Adrenal gland (tissue), 5 donors: ENCODE measurements around the gene MMP17.

Source experiments
- POLR2A ChIP-seq, 2 donors: fragments of 450-650 bp; IDR thresholded peaks; one replicate each; pipeline ENCODE4 v1.6.1; 2017; ENCODE audit warnings: antibody characterized with exemption in 2 of 2, mild to moderate bottlenecking in 2 of 2, moderate library complexity in 1 of 2
- TF ChIP-seq, protein P1 (sequence below), 6 experiments: fragments of 450-650 bp in 4 of 6; fragments of 200-600 bp in 2 of 6; sonication (generic) in 1 of 6; IDR thresholded peaks; 1 replicate in 5 of 6; 2 replicates in 1 of 6; pipeline versions ENCODE4 v1.5.1 to v1.8.0; 2016 to 2021; ENCODE audit warnings: antibody characterized with exemption in 6 of 6, mild to moderate bottlenecking in 2 of 6, moderate library complexity in 1 of 6
- donor health status: DM: no; HTN: no; CAD: no.

DNA sequence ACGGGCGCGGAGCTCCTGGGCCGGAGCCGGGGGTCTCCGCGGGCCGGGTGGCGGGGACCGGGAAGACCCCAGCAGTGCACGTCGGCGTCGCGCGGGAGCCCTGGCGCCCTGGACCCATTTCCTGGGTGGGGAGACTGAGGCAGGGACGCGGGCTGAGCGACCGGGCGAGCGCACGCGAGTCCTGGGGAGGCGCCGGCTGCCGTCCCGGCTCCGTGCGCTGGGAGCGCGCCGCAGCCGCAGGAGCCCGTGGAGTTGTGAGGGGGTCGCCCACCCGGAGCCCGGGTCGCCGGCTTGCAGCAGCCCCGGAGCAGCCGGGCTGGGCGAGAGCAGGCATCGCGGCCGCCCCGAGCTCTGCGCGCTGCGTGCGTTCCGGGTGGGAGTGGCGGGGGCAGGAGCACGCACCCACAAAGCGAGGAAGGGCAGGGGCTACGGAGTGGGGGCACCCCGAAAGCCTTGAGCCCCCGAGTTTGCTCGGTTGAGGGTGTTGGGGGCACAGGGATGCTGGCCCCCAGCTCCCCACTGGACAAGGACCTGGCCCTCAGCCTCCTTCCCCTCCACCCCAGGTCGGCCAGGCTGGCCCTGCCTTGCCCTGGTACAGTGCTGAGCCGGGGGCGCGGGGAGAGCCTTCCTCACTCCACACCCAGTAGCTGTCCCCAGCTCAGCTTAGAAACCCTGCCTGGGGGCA, 620 bp downstream of the MMP17 start:
- TF ChIP-seq, protein P1, sequence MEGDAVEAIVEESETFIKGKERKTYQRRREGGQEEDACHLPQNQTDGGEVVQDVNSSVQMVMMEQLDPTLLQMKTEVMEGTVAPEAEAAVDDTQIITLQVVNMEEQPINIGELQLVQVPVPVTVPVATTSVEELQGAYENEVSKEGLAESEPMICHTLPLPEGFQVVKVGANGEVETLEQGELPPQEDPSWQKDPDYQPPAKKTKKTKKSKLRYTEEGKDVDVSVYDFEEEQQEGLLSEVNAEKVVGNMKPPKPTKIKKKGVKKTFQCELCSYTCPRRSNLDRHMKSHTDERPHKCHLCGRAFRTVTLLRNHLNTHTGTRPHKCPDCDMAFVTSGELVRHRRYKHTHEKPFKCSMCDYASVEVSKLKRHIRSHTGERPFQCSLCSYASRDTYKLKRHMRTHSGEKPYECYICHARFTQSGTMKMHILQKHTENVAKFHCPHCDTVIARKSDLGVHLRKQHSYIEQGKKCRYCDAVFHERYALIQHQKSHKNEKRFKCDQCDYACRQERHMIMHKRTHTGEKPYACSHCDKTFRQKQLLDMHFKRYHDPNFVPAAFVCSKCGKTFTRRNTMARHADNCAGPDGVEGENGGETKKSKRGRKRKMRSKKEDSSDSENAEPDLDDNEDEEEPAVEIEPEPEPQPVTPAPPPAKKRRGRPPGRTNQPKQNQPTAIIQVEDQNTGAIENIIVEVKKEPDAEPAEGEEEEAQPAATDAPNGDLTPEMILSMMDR (IDR thresholded peaks at IDR 0.05) = no peak
- no peak for TF ChIP-seq POLR2A (IDR thresholded peaks at IDR 0.05)
